ENCODE measurements around the gene RBM8A.

Gene RBM8A

GRCh38 chr1:145895471-145895870 is 31.8 kb downstream of the RBM8A start:
- DNase-seq (ENCODE audit: extremely low read depth, low read depth), result no peak
- no peak for TF ChIP-seq CTCF (IDR thresholded peaks at IDR 0.05; ENCODE audit: low read depth, low read length)

GRCh38 chr1:145893306-145894055 is 33.8 kb downstream of the RBM8A start:
- TF ChIP-seq CTCF (IDR thresholded peaks at IDR 0.05; ENCODE audit: low read depth, low read length), result no peak
- DNase-seq (ENCODE audit: extremely low read depth, low read depth), result no peak

GRCh38 chr1:145892486-145893087 is 34.7 kb downstream of the RBM8A start:
- no peak for DNase-seq (ENCODE audit: extremely low read depth, low read depth)
- TF ChIP-seq CTCF (IDR thresholded peaks at IDR 0.05; ENCODE audit: low read depth, low read length), result no peak

- DNase-seq (ENCODE audit: extremely low read depth, low read depth), result peak; percentile 95
- peak; percentile 98 for TF ChIP-seq CTCF (IDR thresholded peaks at IDR 0.05; ENCODE audit: low read depth, low read length)
These were observed 35.4 kb downstream of the RBM8A start for GRCh38 chr1:145891587-145892485.

DNA sequence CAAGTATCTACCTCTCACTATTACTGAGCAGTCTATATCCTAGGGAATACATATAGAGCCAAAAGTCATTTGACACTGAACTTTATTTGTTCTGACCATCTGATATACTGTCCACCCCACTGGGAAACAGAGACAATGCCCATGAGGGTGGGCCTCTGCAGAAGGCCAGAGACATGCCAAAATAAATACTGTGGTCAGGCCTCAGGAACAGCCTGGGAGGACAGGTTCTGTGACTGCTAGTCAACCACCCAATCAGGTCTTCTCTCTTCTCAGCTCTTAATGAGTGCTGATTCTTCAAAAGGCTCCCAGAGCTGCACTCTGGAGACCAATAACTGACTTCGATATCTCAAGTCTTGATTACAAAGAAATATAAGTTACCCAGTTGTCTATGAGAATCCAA is 36.1 kb downstream of the RBM8A start:
- no peak for DNase-seq (ENCODE audit: extremely low read depth, low read depth)
- TF ChIP-seq CTCF (IDR thresholded peaks at IDR 0.05; ENCODE audit: low read depth, low read length), result no peak

DNA sequence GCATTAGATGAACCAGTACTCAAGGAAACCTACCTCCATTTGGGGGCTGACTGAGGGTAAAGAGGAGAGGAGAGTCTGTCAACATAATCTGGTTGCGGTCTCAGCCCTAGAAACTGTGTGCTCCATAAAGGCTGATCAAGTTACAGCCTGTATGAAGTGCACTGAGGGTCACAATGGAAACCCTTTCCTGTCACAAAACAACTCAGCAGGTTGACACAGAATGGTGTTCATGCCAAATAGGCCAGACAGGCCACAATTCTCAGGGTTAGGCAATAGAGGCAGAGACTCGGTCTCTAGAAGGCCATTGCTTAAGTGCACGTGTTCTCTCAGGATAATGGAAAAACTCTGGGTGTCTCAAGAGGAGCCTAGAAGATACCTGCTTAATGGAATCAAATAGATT is 37.6 kb downstream of the RBM8A start:
- DNase-seq (ENCODE audit: extremely low read depth, low read depth), result no peak
- TF ChIP-seq CTCF (IDR thresholded peaks at IDR 0.05; ENCODE audit: low read depth, low read length), result no peak

DNA sequence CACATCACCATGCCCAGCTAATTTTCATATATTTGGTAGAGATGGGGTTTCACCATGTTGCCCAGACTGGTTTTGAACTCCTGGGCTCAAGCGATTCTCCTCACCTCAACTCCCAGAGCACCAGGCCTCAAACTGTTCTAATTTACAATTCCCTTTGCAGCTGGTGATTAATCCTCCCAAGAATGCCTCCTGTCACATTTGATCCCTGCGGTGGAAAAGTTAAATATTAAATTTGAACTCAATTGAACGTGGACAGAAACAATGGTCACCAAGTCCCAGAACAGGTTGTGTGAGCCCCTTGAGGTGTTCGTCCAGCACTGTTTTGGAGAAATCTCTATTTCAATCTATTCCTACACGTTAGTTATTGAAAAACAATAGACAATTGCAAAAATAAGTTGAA is 39.7 kb downstream of the RBM8A start:
- no peak for TF ChIP-seq CTCF (IDR thresholded peaks at IDR 0.05; ENCODE audit: low read depth, low read length)
- no peak for DNase-seq (ENCODE audit: extremely low read depth, low read depth)

All from AG09319 (cell line).